22Rv1 (cell line): ENCODE measurements around the gene RUNX2.

Experiments
- H3K27ac ChIP-seq: fragments of 450-650 bp; 2 replicates; pipeline ENCODE4 v1.5.1; 2017
- CTCF ChIP-seq: fragments of 450-650 bp; IDR thresholded peaks from 2 replicates; pipeline ENCODE4 v1.5.1; 2017; ENCODE audit warnings: mild to moderate bottlenecking
- ZFX ChIP-seq: fragments of 450-650 bp; IDR thresholded peaks from 2 replicates; pipeline ENCODE4 v1.6.1; 2017; ENCODE audit warnings: antibody characterized with exemption, borderline replicate concordance

Gene RUNX2

GRCh38 chr6:45415315-45415714 is 87.2 kb downstream of the RUNX2 start:
- TF ChIP-seq ZFX (no peak), CTCF (no peak)
- no peak overlapping the region for H3K27ac ChIP-seq

GRCh38 chr6:45415788-45416518 is 87.8 kb downstream of the RUNX2 start:
- no peak overlapping the region for H3K27ac ChIP-seq
- TF ChIP-seq CTCF (no peak), ZFX (no peak)

- no peak overlapping the region for H3K27ac ChIP-seq
- no peak for TF ChIP-seq CTCF
- TF ChIP-seq ZFX: no peak
Measured at GRCh38 chr6:45416700-45417099, 88.6 kb downstream of the RUNX2 start.

- H3K27ac ChIP-seq: no peak overlapping the region
- no peak for TF ChIP-seq ZFX
- TF ChIP-seq CTCF: no peak
Measured at GRCh38 chr6:45417436-45417835, 89.3 kb downstream of the RUNX2 start.

- TF ChIP-seq CTCF: peak; percentile 73
- no peak for TF ChIP-seq ZFX
- no peak overlapping the region for H3K27ac ChIP-seq
Measured at GRCh38 chr6:45419571-45420082, 91.5 kb downstream of the RUNX2 start.

- no peak for TF ChIP-seq ZFX
- no peak overlapping the region for H3K27ac ChIP-seq
Measured at GRCh38 chr6:45420083-45420908, 92.2 kb downstream of the RUNX2 start.

- no peak for TF ChIP-seq ZFX
- no peak for TF ChIP-seq CTCF
- no peak overlapping the region for H3K27ac ChIP-seq
Measured at GRCh38 chr6:45420909-45421708, 93.0 kb downstream of the RUNX2 start.
